KG1 (cell line): ENCODE measurements around the gene LGALS16.
"Not testable (repeated sequence)": the region's sequence is repeated elsewhere in the genome, so short reads cannot be mapped to it uniquely, and the experiment has no call there.

Source experiments
- DNase-seq: peaks from one replicate; lab custom pipeline; 2025; lab: John Stamatoyannopoulos, UW

LGALS16 gene

GRCh38 chr19:39677961-39678889, 22.5 kb downstream of the LGALS16 start:
- DNase-seq = no peak

DNA sequence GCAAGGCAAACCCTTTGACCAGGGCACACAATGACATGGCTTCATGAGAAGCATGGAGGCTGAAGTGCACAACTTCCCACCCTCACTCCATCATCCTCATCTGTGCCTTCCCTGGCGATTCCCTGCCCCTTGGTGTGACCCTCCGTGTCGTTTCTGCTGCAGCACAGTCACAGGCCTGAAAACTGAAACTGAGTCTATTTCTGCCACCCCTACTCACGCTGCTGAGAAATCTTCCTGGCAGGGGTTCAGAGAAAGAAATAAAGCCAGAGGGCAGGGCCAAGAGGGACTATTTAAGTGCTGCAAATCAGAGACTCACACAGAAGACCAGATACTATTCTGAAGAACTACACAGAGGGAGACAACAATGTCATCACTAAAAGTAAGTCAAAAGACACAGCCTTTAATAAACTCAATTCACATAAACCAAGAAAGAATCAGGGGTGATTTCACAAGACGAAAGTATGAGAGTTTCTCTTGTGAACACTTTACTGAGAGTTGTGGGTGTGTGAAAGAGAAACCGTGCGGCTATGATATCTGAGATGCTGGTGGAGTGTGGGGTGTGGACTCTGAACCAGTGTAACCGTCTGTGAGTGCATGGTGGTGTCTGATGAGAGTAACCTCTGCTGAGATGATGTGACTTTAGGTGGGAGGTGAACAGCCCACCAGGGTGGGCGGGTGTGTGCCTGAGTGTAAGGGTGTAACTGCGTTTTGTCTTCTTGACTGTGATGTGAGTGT, 23.5 kb downstream of the LGALS16 start:
- DNase-seq = no peak

- DNase-seq = no peak
Measured at GRCh38 chr19:39679791-39680168, 24.1 kb downstream of the LGALS16 start.

- DNase-seq = no peak
Measured at GRCh38 chr19:39680593-39680992, 24.9 kb downstream of the LGALS16 start.

DNA sequence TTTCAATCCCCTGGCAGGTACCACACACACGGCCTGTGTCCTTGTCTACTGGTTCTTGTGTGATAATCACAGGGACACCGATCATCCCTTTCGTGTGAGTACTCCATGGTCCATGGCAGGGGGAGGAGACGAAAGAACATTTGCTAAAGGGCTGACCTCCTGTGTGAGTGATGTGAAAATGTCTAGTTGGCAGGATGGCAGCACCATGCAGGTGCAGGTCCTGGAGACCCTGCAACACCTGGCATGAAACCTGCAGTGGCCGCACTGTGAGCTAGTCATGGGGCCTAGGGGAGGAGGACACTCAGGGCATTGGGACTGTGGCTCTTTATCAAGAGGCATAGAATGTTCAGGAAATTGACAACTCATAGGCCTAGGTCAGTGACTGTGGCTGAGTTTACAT, 25.7 kb downstream of the LGALS16 start:
- DNase-seq = no peak

GRCh38 chr19:39684267-39684666, 28.6 kb downstream of the LGALS16 start:
- no peak for DNase-seq

DNA sequence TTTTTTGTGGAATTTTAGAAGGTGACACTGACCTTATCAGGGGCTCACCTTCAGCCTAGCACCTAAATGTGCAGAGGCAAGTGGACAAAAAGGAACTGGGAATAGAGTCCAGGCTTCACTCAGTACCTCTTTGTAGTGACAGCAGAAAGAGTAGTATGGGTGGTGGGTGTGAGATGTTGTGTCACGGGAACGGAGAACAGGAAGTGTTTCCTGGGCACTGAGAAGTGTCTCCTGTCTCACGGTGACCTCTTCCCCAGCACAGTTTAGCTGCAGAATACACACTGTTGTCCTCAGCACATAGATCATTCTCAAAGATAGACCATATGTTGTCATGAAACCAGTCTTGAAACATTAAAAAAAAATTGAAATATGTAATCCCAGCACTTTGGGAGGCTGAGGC, 31.0 kb downstream of the LGALS16 start:
- no peak for DNase-seq

DNA sequence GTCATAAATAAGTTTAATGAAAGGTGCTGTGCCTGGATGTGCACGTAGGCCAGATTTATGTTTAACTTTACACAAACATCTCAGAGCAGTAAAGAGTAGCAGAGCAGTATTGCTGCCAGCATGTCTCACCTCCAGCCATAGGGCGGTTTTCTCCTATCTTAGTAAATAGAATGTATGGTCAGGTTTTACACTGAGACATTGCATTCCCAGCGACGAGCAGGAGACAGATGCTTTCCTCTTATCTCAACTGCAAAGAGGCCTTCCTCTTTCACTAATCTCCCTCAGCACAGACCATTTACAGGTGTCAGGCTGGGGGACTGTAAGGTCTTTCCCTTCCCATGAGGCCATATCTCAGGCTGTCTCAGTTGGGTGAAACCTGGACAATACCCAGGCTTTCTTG, 32.9 kb downstream of the LGALS16 start:
- not testable (repeated sequence) for DNase-seq

GRCh38 chr19:39692166-39692565, 36.5 kb downstream of the LGALS16 start:
- DNase-seq = no peak

DNA sequence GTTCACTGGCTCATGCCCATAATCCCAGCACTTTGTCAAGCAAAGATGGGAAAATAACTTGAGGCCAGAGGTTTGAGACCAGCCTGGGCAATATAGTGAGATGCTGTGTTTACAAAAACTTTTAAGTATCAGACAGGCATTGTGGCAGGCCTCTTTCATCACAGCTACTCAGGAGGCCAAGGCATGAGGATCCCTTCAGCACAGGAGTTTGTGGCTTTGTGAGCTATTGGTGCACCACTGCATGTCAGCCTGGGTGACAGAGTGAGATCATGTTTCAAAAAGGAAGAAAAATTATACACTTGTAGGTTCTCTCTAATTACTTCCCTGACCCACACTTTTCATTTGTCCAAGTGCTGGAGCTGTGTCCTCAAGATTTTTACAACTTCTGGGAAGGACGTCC, 37.1 kb downstream of the LGALS16 start:
- DNase-seq = no peak

GRCh38 chr19:39695759-39696158, 40.0 kb downstream of the LGALS16 start:
- DNase-seq = no peak

- no peak for DNase-seq
Measured at GRCh38 chr19:39696387-39696786, 40.7 kb downstream of the LGALS16 start.

DNA sequence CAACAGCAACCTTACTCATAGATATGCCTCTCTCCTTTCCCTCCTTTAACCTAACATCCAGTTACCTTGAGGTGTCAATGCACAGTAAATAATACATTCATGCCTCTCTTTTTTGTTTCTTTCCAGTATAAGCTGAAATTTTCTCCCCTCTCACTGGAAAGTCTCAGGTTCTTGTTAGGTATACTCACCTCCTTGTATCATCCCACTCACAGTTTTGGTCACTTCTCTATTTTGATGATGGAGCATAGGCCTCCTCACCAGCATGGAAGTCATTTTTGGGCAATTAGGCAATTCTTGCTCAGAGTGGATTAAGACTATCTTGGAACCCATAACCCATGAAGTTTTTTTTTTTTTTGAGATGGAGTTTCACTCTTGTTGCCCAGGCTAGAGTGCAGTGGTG, 42.8 kb downstream of the LGALS16 start:
- DNase-seq = no peak

GRCh38 chr19:39701291-39701690, 45.6 kb downstream of the LGALS16 start:
- DNase-seq = no peak

GRCh38 chr19:39704181-39705044, 48.7 kb downstream of the LGALS16 start, which contains the start of gene LGALS14:
Gene LGALS14, plus strand, starts transcription at chr19:39704481. Its CDS starts 48 bp downstream, at chr19:39704529.
- DNase-seq = no peak

- no peak for DNase-seq
Measured at GRCh38 chr19:39705578-39706188, 50.0 kb downstream of the LGALS16 start.

DNA sequence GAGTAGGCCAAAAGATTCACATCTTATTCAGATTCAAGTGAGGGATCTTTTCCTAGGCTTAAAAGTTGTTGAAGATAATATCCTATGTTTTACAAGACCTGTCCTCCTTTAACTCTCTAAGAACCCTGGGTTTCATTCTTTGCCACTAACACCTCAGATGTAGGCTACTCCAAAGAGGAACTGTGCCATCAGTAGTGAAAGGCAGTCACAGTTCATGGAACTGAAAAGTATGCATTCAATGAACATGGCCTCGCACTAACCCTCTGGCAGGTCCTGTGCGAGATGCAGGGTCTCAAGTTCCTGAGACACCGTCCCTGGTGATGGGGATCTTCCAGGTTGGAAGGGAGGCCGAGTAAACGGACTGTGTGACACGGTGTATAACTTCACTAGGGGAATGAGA, 52.9 kb downstream of the LGALS16 start:
- DNase-seq = no peak

DNA sequence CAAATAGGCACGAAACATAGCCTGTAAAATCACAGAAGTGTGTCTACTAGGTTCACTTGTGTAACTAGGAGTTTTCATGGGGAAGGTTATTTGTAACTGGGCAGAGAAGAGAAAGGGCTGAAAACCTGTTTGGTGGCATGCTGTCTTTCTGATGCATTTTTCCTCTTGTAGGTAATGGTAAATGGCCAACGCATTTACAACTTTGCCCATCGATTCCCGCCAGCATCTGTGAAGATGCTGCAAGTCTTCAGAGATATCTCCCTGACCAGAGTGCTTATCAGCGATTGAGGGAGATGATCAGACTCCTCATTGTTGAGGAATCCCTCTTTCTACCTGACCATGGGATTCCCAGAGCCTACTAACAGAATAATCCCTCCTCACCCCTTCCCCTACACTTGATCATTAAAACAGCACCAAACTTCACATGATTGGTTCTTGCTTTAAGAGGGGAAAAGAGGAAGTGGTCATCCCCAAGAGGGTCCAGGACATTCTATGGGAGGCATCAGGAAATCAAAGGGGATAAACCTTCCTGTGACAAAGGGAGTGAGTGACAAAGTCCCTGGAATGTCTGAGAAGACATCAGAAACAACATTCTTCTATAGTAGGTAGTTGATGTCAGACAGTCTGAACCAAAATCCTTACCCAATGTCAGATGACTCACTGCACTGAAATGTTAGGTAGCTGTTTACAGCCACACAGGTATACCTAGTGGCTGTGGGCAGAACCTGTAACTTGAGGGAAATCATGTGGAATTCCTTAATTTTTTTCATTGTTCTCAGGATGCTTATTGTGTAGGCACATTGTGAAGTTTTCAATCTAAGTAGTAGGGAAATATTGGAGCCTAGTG, 53.5 kb downstream of the LGALS16 start:
- no peak for DNase-seq
